Osteocyte (in vitro differentiated cells): ENCODE results near the gene ENDOU. TPM values are rescaled to one million over a fixed set of nuclear protein-coding genes. Genes with fewer than 3 reads are reported as not detected.
A peak's percentile ranks its signal among the peaks of the same experiment; 100 is the strongest.

ENCODE experiments used
- DNase-seq: peaks from one replicate; pipeline ENCODE4 v3.0.0; 2021; ENCODE audit warnings: mixed read lengths; ENCODE audit not compliant: unreplicated experiment; ENCODE audit errors: extremely low spot score
- H3K27ac Mint-ChIP-seq: one replicate; pipeline ENCODE4 v1.8.0; 2021; ENCODE audit warnings: mild to moderate bottlenecking, mixed read lengths; ENCODE audit not compliant: unreplicated experiment
- H3K27me3 Mint-ChIP-seq: one replicate; pipeline ENCODE4 v1.8.0; 2021; ENCODE audit warnings: mixed read lengths; ENCODE audit not compliant: unreplicated experiment
- H3K36me3 Mint-ChIP-seq: one replicate; pipeline ENCODE4 v1.8.0; 2021; ENCODE audit warnings: mixed read lengths; ENCODE audit not compliant: unreplicated experiment
- H3K4me1 Mint-ChIP-seq: one replicate; pipeline ENCODE4 v1.8.0; 2021; ENCODE audit warnings: mixed read lengths; ENCODE audit not compliant: unreplicated experiment
- H3K4me3 Mint-ChIP-seq: one replicate; pipeline ENCODE4 v1.8.0; 2021; ENCODE audit warnings: mild to moderate bottlenecking, moderate library complexity, mixed read lengths; ENCODE audit not compliant: unreplicated experiment
- H3K9me3 Mint-ChIP-seq: one replicate; pipeline ENCODE4 v1.8.0; 2021; ENCODE audit warnings: mixed read lengths; ENCODE audit not compliant: unreplicated experiment
- total RNA-seq: library from RNA; stranded (reverse); gene quantifications from 2 replicates; pipeline ENCODE4 v1.2.1, GENCODE V29; 2021
- TF ChIP-seq, protein P1 (sequence below): fragments of 200-600 bp; sonication (generic); IDR thresholded peaks from 2 replicates; pipeline ENCODE4 v1.5.0; 2021; ENCODE audit warnings: antibody characterized with exemption, mild to moderate bottlenecking, moderate library complexity

The ENDOU gene
- total RNA-seq, 1 donor from 2014 or later, result not detected

DNA sequence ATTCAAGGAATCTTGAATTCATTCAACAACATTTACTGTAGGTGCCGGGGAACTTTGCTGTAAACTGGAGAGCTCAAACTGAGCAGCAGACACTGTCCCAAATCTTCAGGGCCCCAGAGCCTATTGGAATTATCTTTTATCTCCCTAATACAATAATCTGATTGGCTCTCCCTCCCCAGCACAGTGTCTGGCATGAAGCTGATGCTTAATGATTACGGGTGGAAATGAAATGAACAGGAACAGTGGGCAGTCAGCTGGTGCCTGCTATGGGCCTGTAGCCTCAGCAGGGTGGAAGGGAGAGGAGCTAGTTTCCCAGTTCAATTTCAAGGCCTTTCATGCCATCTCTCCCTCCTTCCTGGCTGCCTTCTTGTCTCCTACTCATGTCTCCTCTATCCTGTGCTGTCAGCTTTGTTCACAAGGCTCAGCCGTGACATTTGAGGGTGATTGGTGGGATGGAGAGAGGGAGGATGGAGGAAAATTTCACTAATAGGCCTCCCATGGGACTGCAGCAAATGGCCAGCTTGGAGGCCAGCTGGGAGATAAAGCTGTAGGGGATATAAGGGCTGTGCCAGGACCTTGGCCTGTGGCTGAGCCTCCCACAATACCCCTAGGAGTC is 37.7 kb upstream of the ENDOU start:
- TF ChIP-seq, protein P1, sequence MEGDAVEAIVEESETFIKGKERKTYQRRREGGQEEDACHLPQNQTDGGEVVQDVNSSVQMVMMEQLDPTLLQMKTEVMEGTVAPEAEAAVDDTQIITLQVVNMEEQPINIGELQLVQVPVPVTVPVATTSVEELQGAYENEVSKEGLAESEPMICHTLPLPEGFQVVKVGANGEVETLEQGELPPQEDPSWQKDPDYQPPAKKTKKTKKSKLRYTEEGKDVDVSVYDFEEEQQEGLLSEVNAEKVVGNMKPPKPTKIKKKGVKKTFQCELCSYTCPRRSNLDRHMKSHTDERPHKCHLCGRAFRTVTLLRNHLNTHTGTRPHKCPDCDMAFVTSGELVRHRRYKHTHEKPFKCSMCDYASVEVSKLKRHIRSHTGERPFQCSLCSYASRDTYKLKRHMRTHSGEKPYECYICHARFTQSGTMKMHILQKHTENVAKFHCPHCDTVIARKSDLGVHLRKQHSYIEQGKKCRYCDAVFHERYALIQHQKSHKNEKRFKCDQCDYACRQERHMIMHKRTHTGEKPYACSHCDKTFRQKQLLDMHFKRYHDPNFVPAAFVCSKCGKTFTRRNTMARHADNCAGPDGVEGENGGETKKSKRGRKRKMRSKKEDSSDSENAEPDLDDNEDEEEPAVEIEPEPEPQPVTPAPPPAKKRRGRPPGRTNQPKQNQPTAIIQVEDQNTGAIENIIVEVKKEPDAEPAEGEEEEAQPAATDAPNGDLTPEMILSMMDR, result no peak
- Mint-ChIP-seq H3K27ac (no peak overlapping the region), H3K4me3 (no peak overlapping the region), H3K9me3 (no peaks in the 10 kb centered on the region), H3K4me1 (peaks cover 26% of the 10 kb centered on the region), H3K36me3 (no peaks in the 10 kb centered on the region), H3K27me3 (no peaks in the 10 kb centered on the region)
- DNase-seq, result no peak

DNA sequence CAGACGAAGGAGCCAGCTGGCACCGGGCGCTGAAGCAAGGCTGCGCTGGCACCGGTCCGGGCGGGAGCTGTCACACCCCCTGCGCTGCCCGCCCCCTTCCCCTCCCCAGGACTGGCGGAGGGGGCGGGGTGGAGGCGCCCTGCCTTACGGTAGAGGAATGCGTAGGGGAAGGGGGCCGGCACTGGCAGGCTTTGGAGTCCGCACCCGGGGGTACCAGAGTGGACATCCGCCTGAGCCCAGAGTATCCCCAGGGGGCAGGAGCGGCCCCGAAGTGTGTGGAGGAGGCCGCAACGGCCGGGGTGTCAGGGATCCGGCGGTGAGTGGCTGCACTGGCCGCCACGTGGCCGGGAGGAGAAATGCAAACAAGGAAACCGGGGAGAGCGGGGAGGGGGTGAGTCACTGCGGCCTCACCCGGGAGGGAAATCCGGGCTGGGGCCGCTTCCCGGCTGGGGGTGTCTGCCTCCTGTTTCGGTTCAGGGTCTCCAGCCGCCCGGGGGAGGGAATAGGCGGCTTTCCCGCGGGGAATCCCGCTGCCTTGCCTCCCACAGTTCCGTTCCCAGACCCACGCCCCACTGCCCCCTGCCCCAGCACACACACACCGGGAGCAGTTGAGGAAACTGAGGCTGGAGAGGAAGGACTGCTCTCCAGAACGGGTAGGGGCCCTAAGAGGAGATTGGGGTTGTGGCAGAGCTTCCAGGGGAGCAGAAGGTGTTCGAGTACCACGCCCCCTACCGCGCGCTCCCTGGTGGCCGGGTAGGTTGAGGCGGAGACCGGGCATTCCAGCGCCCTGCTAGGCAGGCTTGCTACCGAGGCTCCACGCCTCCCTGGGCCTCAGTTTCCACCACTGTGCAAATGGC is 33.8 kb upstream of the ENDOU start, which contains the start of gene RAPGEF3:
Gene RAPGEF3, minus strand, starts transcription at position 47 of the 857 bp plus-strand sequence. CDS start 324 bp downstream, outside the sequence.
- peak; percentile 92 for DNase-seq
- no peaks in the 10 kb centered on the region for H3K36me3 Mint-ChIP-seq
- peak within 1 kb of the TSS; percentile 70 for H3K4me3 Mint-ChIP-seq
- H3K4me1 Mint-ChIP-seq, result peaks cover 21% of the 10 kb centered on the region
- TF ChIP-seq, protein P1, result peak; percentile 58
- H3K27ac Mint-ChIP-seq, result peak within 1 kb of the TSS; percentile 27
- H3K27me3 Mint-ChIP-seq, result no peaks in the 10 kb centered on the region
- no peaks in the 10 kb centered on the region for H3K9me3 Mint-ChIP-seq

DNA sequence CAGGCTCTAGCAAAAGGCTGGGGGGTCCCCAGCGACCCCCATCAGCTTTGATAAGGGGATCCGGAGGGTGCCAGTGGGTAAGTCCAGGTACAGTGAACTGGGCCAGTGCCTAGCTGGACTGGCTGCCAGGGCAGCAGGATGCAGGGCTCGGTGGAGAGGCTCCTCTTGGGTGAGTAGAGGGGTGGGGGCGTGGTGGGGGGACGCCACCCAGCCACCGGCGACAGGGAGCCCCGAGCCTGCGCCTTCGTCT is 33.2 kb upstream of the ENDOU start:
- Mint-ChIP-seq H3K36me3 (no peaks in the 10 kb centered on the region), H3K27me3 (no peaks in the 10 kb centered on the region), H3K9me3 (no peaks in the 10 kb centered on the region), H3K4me3 (peak overlapping the region; percentile 60), H3K27ac (no peak overlapping the region), H3K4me1 (peaks cover 24% of the 10 kb centered on the region)
- DNase-seq, result no peak
- TF ChIP-seq, protein P1, result no peak

DNA sequence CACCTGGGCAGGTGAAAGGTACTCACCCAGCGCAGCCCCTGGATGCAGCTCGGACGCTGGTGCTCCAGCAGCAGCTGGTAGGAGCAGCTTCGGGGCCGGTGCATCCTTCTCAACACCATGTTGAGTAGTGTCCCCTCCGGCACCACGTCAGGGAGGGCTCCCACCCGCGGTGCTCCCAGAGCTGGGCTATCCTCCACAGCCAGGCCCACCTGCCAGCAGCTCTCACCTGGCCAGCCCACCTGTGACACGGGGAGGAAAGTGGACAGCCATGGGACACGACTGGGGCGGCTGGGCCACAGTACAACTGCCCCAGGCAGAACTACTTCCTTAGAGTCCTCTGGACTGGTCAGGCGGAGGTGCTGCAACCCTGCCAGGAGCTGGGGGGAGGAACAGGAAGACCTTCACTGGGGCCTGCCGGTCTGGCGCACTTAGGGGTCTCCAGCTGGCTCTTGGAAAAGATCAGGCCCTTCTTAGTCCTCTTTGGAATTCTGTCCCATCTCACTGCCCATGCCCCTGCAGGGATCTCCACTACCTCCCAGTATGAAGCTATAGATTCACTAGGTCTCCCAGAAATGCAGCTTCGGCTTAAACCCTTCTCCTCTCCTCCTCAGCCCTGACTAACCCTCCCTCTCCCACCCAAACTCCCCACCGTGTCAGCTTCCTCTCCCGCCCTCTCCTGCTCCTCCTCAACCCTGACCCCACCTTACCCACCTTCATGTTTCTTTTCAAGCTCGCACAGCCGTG is 32.7 kb upstream of the ENDOU start:
- Mint-ChIP-seq H3K36me3 (no peaks in the 10 kb centered on the region), H3K9me3 (no peaks in the 10 kb centered on the region), H3K27ac (no peak overlapping the region), H3K4me3 (peak overlapping the region; percentile 60), H3K4me1 (peaks cover 25% of the 10 kb centered on the region), H3K27me3 (no peaks in the 10 kb centered on the region)
- TF ChIP-seq, protein P1, result no peak
- DNase-seq, result no peak

DNA sequence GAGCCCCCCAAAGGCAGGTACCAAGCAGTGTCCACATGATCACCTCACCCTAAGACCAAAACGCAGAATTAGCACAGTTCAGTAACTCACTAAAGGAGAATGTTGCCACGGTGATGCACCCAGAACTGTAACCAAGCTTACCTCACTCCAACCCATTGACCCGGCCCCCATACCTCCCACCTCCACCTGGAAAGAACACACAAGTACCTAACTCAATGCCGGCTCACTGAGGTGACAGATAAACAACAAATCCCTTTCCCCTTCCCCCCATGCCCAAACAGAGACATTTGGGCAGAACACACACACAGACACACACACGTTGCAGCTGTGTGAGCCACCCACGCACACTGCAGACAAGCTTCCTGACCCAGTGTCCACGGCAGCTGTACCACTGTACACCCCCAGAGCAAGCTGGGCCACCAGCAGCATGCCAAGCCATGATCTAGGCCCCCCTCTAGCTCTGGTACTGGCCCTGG is 32.1 kb upstream of the ENDOU start:
- H3K4me3 Mint-ChIP-seq, result no peak overlapping the region
- DNase-seq, result no peak
- no peaks in the 10 kb centered on the region for H3K36me3 Mint-ChIP-seq
- no peaks in the 10 kb centered on the region for H3K9me3 Mint-ChIP-seq
- H3K27ac Mint-ChIP-seq, result no peak overlapping the region
- H3K4me1 Mint-ChIP-seq, result peaks cover 29% of the 10 kb centered on the region
- TF ChIP-seq, protein P1, result no peak
- H3K27me3 Mint-ChIP-seq, result no peaks in the 10 kb centered on the region
